HEK293 (cell line): ENCODE measurements around the gene KLHL36.

Experiments
- CTCF ChIP-seq: fragments of 450-650 bp; formaldehyde crosslinking; IDR thresholded peaks from 2 replicates; pipeline ENCODE4 v1.5.1; 2016; ENCODE audit warnings: missing biosample characterization, missing genetic modification characterization
- REST ChIP-seq: fragments of 450-650 bp; formaldehyde crosslinking; IDR thresholded peaks from 2 replicates; pipeline ENCODE4 v1.5.1; 2016; ENCODE audit warnings: missing biosample characterization, missing genetic modification characterization
- ZNF184 ChIP-seq: fragments of 450-650 bp; IDR thresholded peaks from 2 replicates; pipeline ENCODE4 v1.5.1; 2018; ENCODE audit warnings: missing biosample characterization, mild to moderate bottlenecking, missing genetic modification characterization
- ZNF518A ChIP-seq: fragments of 450-650 bp; formaldehyde crosslinking; conservative IDR thresholded peaks from 2 replicates; pipeline ENCODE4 v1.5.1; 2016; ENCODE audit warnings: low read depth, missing biosample characterization, missing genetic modification characterization
- ZNF624 ChIP-seq: fragments of 450-650 bp; formaldehyde crosslinking; IDR thresholded peaks from 2 replicates; pipeline ENCODE4 v1.5.1; 2017; ENCODE audit warnings: missing biosample characterization, missing genetic modification characterization
- ZNF704 ChIP-seq: fragments of 450-650 bp; formaldehyde crosslinking; IDR thresholded peaks from 2 replicates; pipeline ENCODE4 v1.5.1; 2016; ENCODE audit warnings: missing biosample characterization, missing genetic modification characterization
- ZNF747 ChIP-seq: fragments of 450-650 bp; formaldehyde crosslinking; IDR thresholded peaks from 2 replicates; pipeline ENCODE4 v1.5.1; 2016; ENCODE audit warnings: missing biosample characterization, missing genetic modification characterization

- TF ChIP-seq ZNF704 (tag by site-specific recombination) = no peak
- no peak for TF ChIP-seq CTCF (tag by site-specific recombination)
- TF ChIP-seq REST (tag by site-specific recombination) = no peak
- no peak for TF ChIP-seq ZNF624 (tag by site-specific recombination)
- no peak for TF ChIP-seq ZNF184 (tag by site-specific recombination)
- TF ChIP-seq ZNF518A (tag by site-specific recombination) = no peak
- no peak for TF ChIP-seq ZNF747 (tag by site-specific recombination)
These were observed 2.0 kb downstream of the KLHL36 start for GRCh38 chr16:84650062-84650991.
